K562 (cell line): ENCODE measurements around the gene LSM4. TPM values are rescaled to one million over a fixed set of nuclear protein-coding genes. Genes with fewer than 3 reads are reported as not detected.

Experiments used
- ATAC-seq: fragments of 200-7000 bp; cut with Tn5 transposase; 3 replicates; pipeline ENCODE4 v1.9.1; 2020; ENCODE audit warnings: moderate library complexity
- BruUV-seq: library from RNA; stranded (reverse); fragments of 400-500 nt; replicated peaks from 2 replicates; lab custom pipeline; 2021; lab: Mats Ljungman, UMichigan
- CTCF ChIA-PET: fragments of 300-600 bp; formaldehyde crosslinking; extraction: SDS; loops from one replicate; lab custom pipeline; 2021; ENCODE audit warnings: low intra/inter-chr PET ratio; lab: Yijun Ruan, JAX
- POLR2A ChIA-PET: fragments of 300-600, 350-650 bp; sonication (Branson Sonifier 250); formaldehyde crosslinking; extraction: SDS; loops from one replicate; lab custom pipeline; 2021; ENCODE audit warnings: antibody characterized with exemption, inconsistent platforms; lab: Yijun Ruan, JAX
- DNase-seq, 4 experiments: peaks; one replicate each; pipeline versions ENCODE4 v3.0.0 to v3.0.0-alpha.2; 2011 to 2018; ENCODE audit warnings: low spot score in 3 of 4, mixed read lengths in 3 of 4; ENCODE audit errors: extremely low read depth in 1 of 4
- FAIRE-seq: peaks from 2 replicates; lab custom pipeline; 2011; peaks lifted over from hg19 to GRCh38; lab: Jason Lieb, UNC
- H2AFZ ChIP-seq: 2 replicates; pipeline ENCODE4 v1.6.0; 2011; ENCODE audit warnings: low read depth, low read length, control low read depth, inconsistent platforms
- H3K27ac ChIP-seq: fragments of 200-600 bp; 3 replicates; pipeline ENCODE4 v1.8.0; 2011; ENCODE audit warnings: low read depth, mild to moderate bottlenecking, control low read depth, inconsistent platforms, low read length, moderate library complexity, mixed read lengths; ENCODE audit errors: extremely low read depth
- H3K27me3 ChIP-seq, 2 experiments: fragments of 300-600 bp in 1 of 2; 2 replicates in 1 of 2; 3 replicates in 1 of 2; pipeline versions ENCODE4 v1.6.0 to v1.8.0; 2011; ENCODE audit warnings: inconsistent platforms in 2 of 2, low read length in 2 of 2, mild to moderate bottlenecking in 1 of 2, mixed read lengths in 1 of 2, moderate library complexity in 1 of 2; ENCODE audit not compliant: control insufficient read depth in 2 of 2, insufficient read depth in 2 of 2
- H3K36me3 ChIP-seq: fragments of 300-600 bp; 3 replicates; pipeline ENCODE4 v1.8.0; 2011; ENCODE audit warnings: mild to moderate bottlenecking, low read length, inconsistent platforms; ENCODE audit not compliant: control insufficient read depth, insufficient read depth
- H3K4me1 ChIP-seq, 2 experiments: fragments of 200-600 bp in 1 of 2; replicated peaks in 1 of 2; 2 replicates in 1 of 2; 3 replicates in 1 of 2; pipeline versions ENCODE4 v1.5.1 to v1.8.0; 2011; ENCODE audit warnings: inconsistent platforms in 2 of 2, low read length in 2 of 2, mild to moderate bottlenecking in 1 of 2, mixed read lengths in 1 of 2, moderate library complexity in 1 of 2; ENCODE audit not compliant: control insufficient read depth in 2 of 2, insufficient read depth in 2 of 2
- H3K4me2 ChIP-seq: 2 replicates; pipeline ENCODE4 v1.6.1; 2011; ENCODE audit warnings: low read length, control low read depth, inconsistent platforms, mixed read lengths; ENCODE audit not compliant: insufficient read depth
- H3K4me3 ChIP-seq: fragments of 200-600 bp; sonication (generic), shearing (Covaris generic); 2 replicates; pipeline ENCODE4 v1.5.1; 2016; ENCODE audit warnings: control low read depth, inconsistent platforms
- H3K79me2 ChIP-seq: fragments of 200-600 bp; 3 replicates; pipeline ENCODE4 v1.8.0; 2011; ENCODE audit warnings: low read length, inconsistent platforms; ENCODE audit not compliant: control insufficient read depth, insufficient read depth
- H3K9ac ChIP-seq, 2 experiments: 2 replicates each; pipeline versions ENCODE4 v1.6.0 to v1.6.1; 2011; ENCODE audit warnings: low read depth in 2 of 2, low read length in 2 of 2, control low read depth in 1 of 2, inconsistent platforms in 1 of 2, mild to moderate bottlenecking in 1 of 2, mixed read lengths in 1 of 2; ENCODE audit not compliant: insufficient read depth in 1 of 2
- H3K9me1 ChIP-seq: one replicate; pipeline ENCODE4 v1.6.0; 2011; ENCODE audit warnings: inconsistent platforms, mild to moderate bottlenecking, low read length, moderate library complexity; ENCODE audit not compliant: control insufficient read depth, insufficient read depth
- H3K9me3 ChIP-seq: replicated peaks from 2 replicates; pipeline ENCODE4 v1.5.1; 2011; ENCODE audit warnings: low read depth, low read length, inconsistent platforms; ENCODE audit not compliant: control insufficient read depth, insufficient read depth
- H4K20me1 ChIP-seq: replicated peaks from 2 replicates; pipeline ENCODE4 v1.6.1; 2011; ENCODE audit warnings: low read length, inconsistent platforms, mixed read lengths; ENCODE audit not compliant: control insufficient read depth, insufficient read depth
- CEBPG ChIP-seq, 3 experiments: fragments of 200-800 bp in 1 of 3; sonication (Bioruptor generic) in 1 of 3; sonication (generic) in 1 of 3; formaldehyde crosslinking in 1 of 3; IDR thresholded peaks in 2 of 3; conservative IDR thresholded peaks in 1 of 3; 2 replicates each; pipeline versions ENCODE4 v1.6.1 to v1.8.0; 2016 to 2022; ENCODE audit warnings: missing compliant biosample characterization in 2 of 3, missing genetic modification characterization in 2 of 3, mild to moderate bottlenecking in 1 of 3, missing genetic modification reagents in 1 of 3
- CREB1 ChIP-seq, 2 experiments: sonication (generic) in 1 of 2; formaldehyde crosslinking in 1 of 2; IDR thresholded peaks; 2 replicates each; pipeline versions ENCODE4 v1.6.1 to v1.8.0; 2012 to 2022; ENCODE audit warnings: inconsistent platforms in 1 of 2, mild to moderate bottlenecking in 1 of 2, missing genetic modification reagents in 1 of 2, moderate library complexity in 1 of 2
- FOSL1 ChIP-seq: fragments of 200-800 bp; sonication (Bioruptor generic); conservative IDR thresholded peaks from 2 replicates; pipeline ENCODE4 v1.6.1; 2016; ENCODE audit warnings: missing genetic modification characterization, missing compliant biosample characterization
- GTF2A2 ChIP-seq: IDR thresholded peaks from 2 replicates; pipeline ENCODE4 v1.6.1; 2016; ENCODE audit warnings: mild to moderate bottlenecking, missing genetic modification characterization, missing compliant biosample characterization
- MIER1 ChIP-seq: fragments of 450-650 bp; IDR thresholded peaks from 2 replicates; pipeline ENCODE4 v1.6.1; 2016; ENCODE audit warnings: antibody characterized with exemption, mild to moderate bottlenecking, low read depth
- MYC ChIP-seq, 2 experiments: fragments of 250-450 bp in 1 of 2; sonication (Bioruptor Pico) in 1 of 2; IDR thresholded peaks; 2 replicates each; pipeline versions ENCODE4 v1.5.1 to v1.6.1; 2012 to 2021; ENCODE audit warnings: low read depth in 2 of 2, borderline replicate concordance in 1 of 2, improper control_type of control experiment in 1 of 2, low read length in 1 of 2, mild to moderate bottlenecking in 1 of 2, moderate library complexity in 1 of 2
- RFX1 ChIP-seq: fragments of 450-650 bp; IDR thresholded peaks from 2 replicates; pipeline ENCODE4 v1.6.1; 2016; ENCODE audit warnings: mild to moderate bottlenecking, moderate library complexity
- SMARCE1 ChIP-seq: fragments of 450-650 bp; IDR thresholded peaks from 2 replicates; pipeline ENCODE4 v1.7.1; 2016; ENCODE audit warnings: mild to moderate bottlenecking
- VEZF1 ChIP-seq: fragments of 200-800 bp; sonication (Bioruptor generic); IDR thresholded peaks from 2 replicates; pipeline ENCODE4 v1.6.1; 2017; ENCODE audit warnings: missing genetic modification characterization, missing compliant biosample characterization
- ZBTB9 ChIP-seq: fragments of 450-650 bp; formaldehyde crosslinking; IDR thresholded peaks from 2 replicates; pipeline ENCODE4 v1.4.0; 2020; ENCODE audit warnings: mild to moderate bottlenecking, moderate library complexity
- ZNF589 ChIP-seq: fragments of 200-800 bp; sonication (Bioruptor generic); IDR thresholded peaks from 2 replicates; pipeline ENCODE4 v1.6.1; 2016; ENCODE audit warnings: low read depth, missing genetic modification characterization, missing compliant biosample characterization
- WGBS: fragments of 100-300 bp; shearing (Covaris generic); methylation state at CpG from one replicate; pipeline ENCODE4 v1.1.6; 2016; ENCODE audit warnings: low coverage, mixed read lengths; ENCODE audit not compliant: insufficient coverage; ENCODE audit errors: missing lambda C conversion rate; 5-methylcytosine and 5-hydroxymethylcytosine counted together
- in situ Hi-C: fragments of 300-500 bp; cut with MboI; formaldehyde crosslinking; loops from 4 replicates; pipeline ENCODE4 v1.15.0; 2018; ENCODE audit warnings: inconsistent platforms, mixed read lengths
- intact Hi-C: fragments of 100-400 bp; cut with micrococcal nuclease; formaldehyde crosslinking; loops from 2 replicates; pipeline ENCODE4 v1.14.2; 2022
- polyA plus RNA-seq, 8 experiments: library from polyadenylated mRNA; depleted of rRNA in 4 of 8; stranded (reverse) in 5 of 8; unstranded in 3 of 8; fragments of >200 nt; fragmentation: Nextera tagmentation in 2 of 8; fragmentation: Illumina TruSeq in 1 of 8; extraction: Ambion mirVana in 2 of 8; extraction: Trizol in 1 of 8; gene quantifications; 2 replicates each; pipeline versions ENCODE4 v1.2.1 to v1.2.3, GENCODE V29; 2011 to 2014; ENCODE audit warnings: inconsistent platforms in 1 of 8, missing spikeins in 1 of 8
- total RNA-seq, 7 experiments: library from RNA; depleted of rRNA in 6 of 7; stranded (reverse); fragments of >200 nt in 6 of 7; fragmentation: Illumina TruSeq in 2 of 7; extraction: Trizol in 2 of 7; gene quantifications; 2 replicates each; pipeline versions ENCODE4 v1.2.1 to v1.2.3, GENCODE V29; 2011 to 2021; ENCODE audit warnings: low replicate concordance in 1 of 7

Gene LSM4
- total and polyA plus RNA-seq, 9 of the 15 experiments (the other 6 are each of a cell fraction or from before 2014, with no cell fraction given), result 11.9 to 763 (median 202) TPM

GRCh38 chr19:18263324-18264136 is 59.3 kb downstream of the LSM4 start:
- H4K20me1 ChIP-seq, result no peaks in the 10 kb centered on the region
- intact Hi-C loops, result no loop called here
- peaks cover 14 to 37% of the 10 kb centered on the region in 2 experiments for H3K4me1 ChIP-seq
- ChIA-PET CTCF (no interaction called here), POLR2A (interaction anchor here (0.6 to 3.3 kb wide), 10 partner anchors 8 to 156 kb away, joined by 3 to 44 read pairs (median 4); partner anchors contain the start of genes GDF15, IQCN and JUND)
- WGBS, result 23% methylated on average over 16 of the region's 16 CpGs
- no peaks in the 10 kb centered on the region for H3K36me3 ChIP-seq
- no TSS peak for BruUV-seq
- peak overlapping the region in 1 of 2 experiments; percentile 83; a peak in 3 of 4 replicates for H3K9ac ChIP-seq
- FAIRE-seq, result no peak
- 0 out of 5 replicates have a peak, but pooled peaks cover 0 to 7% of the 10 kb centered on the region in 2 experiments for H3K27me3 ChIP-seq
- H2AFZ ChIP-seq, result peak overlapping the region; percentile 81
- no peak overlapping the region for H3K4me3 ChIP-seq
- in situ Hi-C loops, result no loop called here
- ATAC-seq, result peak; percentile 13; the same call in 2 of the 3 replicates
- peak overlapping the region; percentile 75 for H3K4me2 ChIP-seq
- no peaks in the 10 kb centered on the region for H3K79me2 ChIP-seq
- H3K9me3 ChIP-seq, result no peaks in the 10 kb centered on the region
- H3K9me1 ChIP-seq, result no peaks in the 10 kb centered on the region
- TF ChIP-seq CEBPG (CRISPR knock-in tag; IDR thresholded peaks at IDR 0.05) (no peak), CEBPG (tag; conservative IDR thresholded peaks at IDR 0.05 in 1 of 2, IDR thresholded peaks at IDR 0.05 in 1 of 2) (0 out of 4 replicates have a peak, but pooled peaks of 1 of the 2 experiments have one; percentile 7), CREB1 (IDR thresholded peaks at IDR 0.05) (no peak), CREB1 (CRISPR knock-in tag; IDR thresholded peaks at IDR 0.05) (no peak), ZNF589 (peak; percentile 17; the same call in 1 of the 2 replicates), VEZF1 (peak; percentile 41; the same call in 1 of the 2 replicates), ZBTB9 (CRISPR knock-in tag) (peak; percentile 87), SMARCE1 (0 out of 2 replicates have a peak, but pooled peaks have one; percentile 3), GTF2A2 (tag) (no peak), MIER1 (peak; percentile 83), MYC (IDR thresholded peaks at IDR 0.05; ENCODE audit: low read depth, low read length) (no peak), MYC (CRISPR knock-in tag; IDR thresholded peaks at IDR 0.05; ENCODE audit: borderline replicate concordance, low read depth) (no peak), FOSL1 (tag) (peak; percentile 40; the same call in 1 of the 2 replicates), RFX1 (peak; percentile 68; the same call in 1 of the 2 replicates)
- no peak for DNase-seq
- H3K27ac ChIP-seq, result peak overlapping the region; percentile 47; the same call in 1 of the 3 replicates
